Right lobe of liver (tissue), 4 donors: Measurements from ENCODE around the gene C6orf15.

Source experiments
- CTCF ChIP-seq, 4 donors: fragments of 200-600 bp in 3 of 4; fragments of 450-650 bp in 1 of 4; IDR thresholded peaks; one replicate each; pipeline versions ENCODE4 v1.5.1 to v1.8.0; 2016 to 2022; ENCODE audit warnings: antibody characterized with exemption in 4 of 4, mild to moderate bottlenecking in 2 of 4
- POLR2A ChIP-seq: fragments of 450-650 bp; IDR thresholded peaks from one replicate; pipeline ENCODE4 v1.6.1; 2017; ENCODE audit warnings: antibody characterized with exemption, mild to moderate bottlenecking
- donor health status: DM: no; HTN: no; CAD: no.
- donor health status: DM: no; HTN: no; CAD: no.
- donor health status: DM: no; HTN: yes; CAD: no.

- TF ChIP-seq CTCF (IDR thresholded peaks at IDR 0.05) = no peak
- no peak for TF ChIP-seq POLR2A
Observed at GRCh38 chr6:31144970-31145340, 32.6 kb upstream of the C6orf15 start.
